ENCODE measurements around the gene CTIF.

The CTIF gene

DNA sequence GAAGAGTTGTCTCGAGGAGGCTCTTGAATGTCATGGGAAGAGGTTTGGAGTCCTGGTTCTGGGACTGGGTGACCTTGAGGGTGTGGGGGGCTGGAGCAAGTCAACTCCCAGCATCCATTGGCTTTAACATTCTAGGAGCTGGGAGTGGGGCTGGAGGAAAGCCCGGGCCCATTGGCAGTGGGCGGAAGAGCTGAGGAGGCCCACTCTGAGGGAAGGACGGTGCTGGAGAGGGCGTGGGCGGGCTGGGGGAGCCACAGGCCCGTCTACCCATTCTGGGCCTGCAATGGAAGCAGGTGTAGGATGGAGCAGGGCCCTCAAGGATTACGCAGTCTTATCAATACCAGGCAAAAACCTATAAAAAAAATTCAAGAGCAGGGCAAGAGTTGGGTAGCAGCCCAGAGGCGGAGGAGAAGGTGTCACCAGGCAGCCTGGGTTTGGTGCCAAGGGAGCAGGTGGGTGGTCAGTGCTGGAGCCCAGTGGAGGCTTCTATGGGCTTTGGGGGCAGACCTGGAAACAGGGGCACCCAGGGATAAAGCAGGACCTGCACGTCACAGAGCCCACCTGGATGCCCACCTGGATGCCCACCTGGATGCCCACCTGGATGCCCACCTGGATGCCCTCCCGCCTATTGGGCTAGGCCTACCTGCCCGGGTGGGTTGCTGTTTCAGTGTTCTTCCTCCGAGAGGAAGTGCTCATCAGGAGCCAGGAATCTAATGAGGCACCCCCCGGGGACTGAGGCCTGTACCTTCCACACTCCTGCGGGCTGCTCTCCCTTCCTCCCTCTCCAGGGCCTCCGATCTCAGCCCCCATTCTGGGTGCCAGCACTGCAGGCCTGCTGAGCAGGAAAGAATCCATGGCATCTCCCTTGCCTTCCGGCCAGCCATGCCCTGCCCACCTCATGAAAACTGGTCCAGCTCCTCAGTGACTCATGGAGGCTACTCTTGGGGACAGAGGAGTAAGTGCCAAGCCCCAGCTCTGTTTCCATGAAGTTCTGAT lies 71.3 kb downstream of the CTIF start:
- Mint-ChIP-seq H3K27ac (no peak overlapping the region), H3K4me1 (no peaks in the 10 kb centered on the region), H3K4me3 (no peak overlapping the region), H3K36me3 (no peaks in the 10 kb centered on the region), H3K9me3 (no peaks in the 10 kb centered on the region)
- DNase-seq (ENCODE audit: low spot score in 2 of 2) (no peak), ATAC-seq (no peak)

DNA sequence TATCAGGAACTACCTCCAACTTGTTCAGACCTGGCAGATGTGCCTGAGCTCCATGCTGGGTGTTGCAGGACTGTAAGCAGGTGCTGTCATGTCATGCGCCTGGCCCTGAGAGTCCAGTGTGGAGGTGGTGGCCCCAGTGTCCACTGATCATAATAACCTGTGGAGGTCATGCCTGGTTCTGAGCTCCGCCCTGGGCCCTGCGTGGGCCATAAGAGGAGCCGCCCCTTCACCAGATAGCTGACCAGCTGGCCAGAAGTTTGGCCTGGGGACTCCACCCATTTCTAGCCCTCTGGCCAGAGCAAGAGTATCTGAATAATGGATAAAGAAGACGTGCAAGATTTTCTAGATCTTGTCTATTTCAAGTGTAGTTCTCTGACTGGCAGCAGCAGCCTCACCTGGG lies 72.4 kb downstream of the CTIF start:
- Mint-ChIP-seq H3K27ac (no peak overlapping the region), H3K36me3 (no peaks in the 10 kb centered on the region), H3K9me3 (no peaks in the 10 kb centered on the region), H3K4me3 (no peak overlapping the region), H3K4me1 (no peaks in the 10 kb centered on the region)
- DNase-seq (ENCODE audit: low spot score in 2 of 2) (no peak), ATAC-seq (no peak)

DNA sequence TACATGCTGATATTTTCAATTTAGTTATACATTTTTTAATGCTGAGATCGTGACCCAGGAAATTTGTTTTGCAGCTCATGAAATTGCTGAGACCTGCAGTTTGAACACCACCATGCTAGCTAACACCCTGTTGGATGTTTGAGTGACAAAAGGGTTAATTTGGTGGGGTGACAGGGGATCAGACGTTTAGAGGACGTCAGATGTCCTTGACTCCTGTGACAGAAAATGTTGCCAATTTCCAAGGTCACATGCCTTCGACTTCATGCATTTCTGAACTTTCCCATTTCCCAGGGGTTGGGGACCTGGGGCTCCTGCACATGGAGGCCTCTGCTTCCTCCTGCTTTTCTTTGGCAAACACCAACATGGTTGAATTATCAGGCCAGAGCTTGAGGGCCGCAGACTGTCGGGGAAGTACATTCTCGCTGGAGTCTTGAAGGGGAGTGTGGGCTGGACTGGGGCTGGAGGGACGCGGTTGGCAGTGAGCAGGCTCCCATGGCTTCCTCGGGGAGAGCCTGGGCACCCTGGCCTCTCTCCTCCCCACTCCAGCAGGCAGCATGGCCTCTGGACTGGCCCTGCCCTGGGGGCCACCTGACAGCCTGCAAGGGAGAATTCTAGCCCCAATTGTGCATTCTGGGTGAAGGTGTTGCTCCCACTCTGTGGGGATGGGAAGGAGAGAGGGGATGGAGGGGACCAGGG lies 73.1 kb downstream of the CTIF start:
- DNase-seq (ENCODE audit: low spot score in 2 of 2) (no peak), ATAC-seq (no peak)
- Mint-ChIP-seq H3K27ac (no peak overlapping the region), H3K9me3 (no peaks in the 10 kb centered on the region), H3K4me1 (no peaks in the 10 kb centered on the region), H3K36me3 (no peaks in the 10 kb centered on the region), H3K4me3 (no peak overlapping the region)

DNA sequence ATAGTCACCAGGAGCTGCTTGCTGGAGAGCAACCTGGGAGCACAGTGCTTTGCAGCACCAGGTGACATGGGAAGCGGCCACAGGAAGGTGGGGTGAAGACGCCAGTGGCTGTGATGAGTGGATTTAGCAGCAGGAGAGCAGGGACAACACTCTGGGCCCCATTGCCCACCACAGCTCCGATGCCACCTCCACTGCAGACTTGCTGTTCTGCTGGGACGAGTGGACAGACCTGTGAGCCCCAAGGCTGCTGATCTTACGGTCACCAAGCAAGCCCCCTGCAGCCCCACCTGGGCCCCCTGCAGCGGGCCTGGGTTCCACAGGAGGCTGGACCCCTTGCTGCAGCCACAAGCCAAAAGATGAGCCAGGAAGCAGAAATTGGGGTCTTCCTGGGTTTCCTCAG lies 73.7 kb downstream of the CTIF start:
- Mint-ChIP-seq H3K4me3 (no peak overlapping the region), H3K36me3 (no peaks in the 10 kb centered on the region), H3K4me1 (no peaks in the 10 kb centered on the region), H3K27ac (no peak overlapping the region), H3K9me3 (no peaks in the 10 kb centered on the region)
- DNase-seq (ENCODE audit: low spot score in 2 of 2) (no peak), ATAC-seq (no peak)

DNA sequence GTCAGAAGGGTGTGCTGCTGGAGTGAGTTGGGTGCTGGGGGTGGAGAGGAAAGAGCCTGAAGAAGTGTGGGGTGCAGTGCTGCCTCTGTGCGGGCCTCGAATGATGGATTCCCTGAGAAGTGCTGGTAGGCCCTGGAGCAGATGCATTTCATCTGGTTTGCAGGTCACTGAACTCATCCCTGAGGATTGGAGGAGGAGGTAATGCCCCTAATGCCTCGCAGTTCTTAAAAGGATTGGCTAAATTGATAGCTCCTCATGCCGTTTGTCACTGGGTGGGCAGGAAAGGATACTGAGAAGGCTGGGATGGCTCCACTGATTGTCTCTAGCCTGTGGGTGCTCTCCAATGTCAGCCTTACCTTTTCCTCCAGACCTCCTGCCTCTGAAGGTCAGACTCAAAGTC lies 74.1 kb downstream of the CTIF start:
- Mint-ChIP-seq H3K4me1 (no peaks in the 10 kb centered on the region), H3K9me3 (no peaks in the 10 kb centered on the region), H3K27ac (no peak overlapping the region), H3K36me3 (no peaks in the 10 kb centered on the region), H3K4me3 (no peak overlapping the region)
- ATAC-seq (no peak), DNase-seq (ENCODE audit: low spot score in 2 of 2) (no peak)

DNA sequence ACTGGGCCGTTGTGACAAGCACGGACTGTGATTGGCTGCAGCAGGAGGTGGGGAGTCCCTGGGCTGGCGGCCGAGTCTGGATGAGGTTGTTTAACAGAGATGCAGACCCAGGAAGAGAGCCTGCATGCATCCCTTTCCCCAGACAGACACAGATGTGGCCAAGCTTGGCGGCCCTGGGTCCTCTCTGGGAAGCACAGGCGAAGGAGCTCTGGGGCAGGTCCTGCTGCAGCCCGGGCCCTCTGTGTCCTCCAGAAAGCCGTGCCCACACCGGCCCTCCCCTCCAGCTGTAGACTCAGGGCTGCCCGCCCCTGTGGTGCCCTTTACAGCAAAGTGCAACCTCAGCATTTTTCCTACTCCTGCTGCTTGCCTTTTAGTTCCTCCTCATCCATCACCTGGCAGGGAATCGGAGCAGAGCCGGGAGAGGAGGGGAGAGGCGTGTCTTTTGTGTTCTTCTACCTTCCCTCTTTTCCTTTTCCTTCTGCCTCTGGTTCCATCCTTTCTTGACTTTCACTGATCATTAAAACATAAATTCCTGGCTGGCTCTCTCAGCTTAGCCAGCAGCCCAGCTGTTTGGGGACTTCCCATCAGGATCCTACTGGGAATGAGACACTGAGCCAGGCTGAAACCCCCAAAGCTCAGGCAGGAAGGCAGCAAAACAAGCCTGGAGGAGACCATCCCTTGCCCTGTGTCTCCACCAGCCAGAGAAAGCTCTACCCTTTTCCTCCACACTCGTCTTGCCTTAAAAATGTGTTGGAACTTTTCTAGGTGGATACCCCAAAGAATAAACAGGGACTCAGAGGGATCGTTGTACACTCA lies 75.0 kb downstream of the CTIF start:
- DNase-seq (ENCODE audit: low spot score in 2 of 2) (no peak), ATAC-seq (no peak)
- Mint-ChIP-seq H3K9me3 (no peaks in the 10 kb centered on the region), H3K36me3 (no peaks in the 10 kb centered on the region), H3K27ac (no peak overlapping the region), H3K4me1 (no peaks in the 10 kb centered on the region), H3K4me3 (no peak overlapping the region)

DNA sequence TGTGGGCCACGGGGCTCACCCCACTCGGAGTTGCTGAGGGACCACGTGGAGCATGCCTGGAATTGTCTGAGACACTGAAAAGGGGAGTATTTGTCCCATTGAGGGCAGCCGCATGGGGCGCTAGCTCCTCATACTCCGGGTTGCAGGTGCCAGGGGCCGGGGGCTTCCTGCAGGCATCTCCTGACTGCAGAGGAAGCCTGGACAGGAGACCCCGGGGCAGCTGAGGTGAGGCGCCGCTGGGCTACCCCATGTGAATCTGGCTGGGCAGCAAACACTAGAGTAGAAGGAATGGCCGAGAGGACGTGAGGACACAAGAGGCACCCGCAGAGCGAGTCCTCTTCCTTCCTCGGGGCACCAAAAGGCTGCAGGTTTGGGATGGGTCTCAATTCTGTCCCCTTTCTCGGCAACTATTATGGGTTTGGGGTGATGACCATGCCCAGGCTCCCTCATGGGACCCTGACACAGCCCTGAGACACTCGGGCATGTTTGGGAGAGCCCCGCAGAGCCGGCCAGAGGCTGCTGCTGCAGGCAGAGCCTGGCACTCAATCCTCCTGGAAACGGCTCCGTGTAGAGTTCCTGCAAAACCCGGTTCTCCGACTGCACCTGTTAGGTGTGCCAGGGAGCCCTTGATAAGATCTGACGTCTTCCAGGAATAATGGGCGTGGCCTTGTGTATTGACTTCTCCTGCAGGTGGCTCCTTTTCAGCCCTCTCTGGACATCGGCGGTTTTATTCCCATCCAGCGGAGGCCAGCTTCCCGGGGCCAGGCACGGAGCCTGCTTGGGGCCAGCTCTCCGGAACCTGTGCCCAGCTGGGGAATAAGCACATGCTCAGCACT lies 77.0 kb downstream of the CTIF start:
- ATAC-seq (no peak), DNase-seq (ENCODE audit: low spot score in 2 of 2) (no peak)
- H3K4me3 Mint-ChIP-seq = no peak overlapping the region
- no peaks in the 10 kb centered on the region for H3K36me3 Mint-ChIP-seq
- H3K27ac Mint-ChIP-seq = no peak overlapping the region
- H3K9me3 Mint-ChIP-seq = no peaks in the 10 kb centered on the region
- no peaks in the 10 kb centered on the region for H3K4me1 Mint-ChIP-seq

DNA sequence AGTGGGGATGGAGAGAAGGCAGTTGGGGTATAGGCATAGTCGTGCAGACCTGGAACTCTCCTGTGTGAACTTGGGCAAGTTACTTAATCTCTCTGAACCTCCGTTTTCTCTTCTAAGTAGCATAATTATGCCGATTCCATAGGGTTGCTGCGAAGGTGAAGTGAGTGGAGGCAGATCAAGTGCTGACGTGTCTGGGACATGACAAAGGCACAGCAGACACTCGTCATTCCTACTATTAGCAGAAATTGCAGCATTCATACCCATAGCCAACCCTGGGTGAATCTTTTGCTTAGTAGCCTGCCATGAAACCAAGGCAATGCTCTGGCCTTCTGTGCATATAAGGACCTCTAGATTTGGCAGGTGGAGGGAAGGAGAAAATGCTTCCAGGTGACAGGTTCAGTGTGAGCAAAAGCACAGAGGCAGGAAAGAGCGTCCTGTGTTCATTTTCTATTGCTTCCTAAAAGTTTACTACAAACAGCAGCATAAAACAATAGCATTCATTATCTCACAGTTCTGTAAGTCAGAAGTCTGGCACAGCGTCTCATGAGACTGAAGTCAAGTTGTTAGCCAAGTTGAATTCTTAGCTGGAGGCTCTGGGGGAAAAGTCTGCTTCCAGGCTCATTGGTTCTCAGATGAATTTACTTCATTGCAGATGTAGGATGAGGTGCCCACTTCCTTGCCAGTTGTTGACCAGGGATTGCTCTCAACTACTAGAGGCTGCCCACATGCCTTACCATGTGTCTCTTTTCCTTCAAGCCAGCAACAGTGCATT lies 77.8 kb downstream of the CTIF start:
- Mint-ChIP-seq H3K4me3 (no peak overlapping the region), H3K36me3 (no peaks in the 10 kb centered on the region), H3K9me3 (no peaks in the 10 kb centered on the region), H3K27ac (no peak overlapping the region), H3K4me1 (peaks cover 3% of the 10 kb centered on the region)
- no peak for DNase-seq (ENCODE audit: low spot score in 2 of 2)
- ATAC-seq = no peak

DNA sequence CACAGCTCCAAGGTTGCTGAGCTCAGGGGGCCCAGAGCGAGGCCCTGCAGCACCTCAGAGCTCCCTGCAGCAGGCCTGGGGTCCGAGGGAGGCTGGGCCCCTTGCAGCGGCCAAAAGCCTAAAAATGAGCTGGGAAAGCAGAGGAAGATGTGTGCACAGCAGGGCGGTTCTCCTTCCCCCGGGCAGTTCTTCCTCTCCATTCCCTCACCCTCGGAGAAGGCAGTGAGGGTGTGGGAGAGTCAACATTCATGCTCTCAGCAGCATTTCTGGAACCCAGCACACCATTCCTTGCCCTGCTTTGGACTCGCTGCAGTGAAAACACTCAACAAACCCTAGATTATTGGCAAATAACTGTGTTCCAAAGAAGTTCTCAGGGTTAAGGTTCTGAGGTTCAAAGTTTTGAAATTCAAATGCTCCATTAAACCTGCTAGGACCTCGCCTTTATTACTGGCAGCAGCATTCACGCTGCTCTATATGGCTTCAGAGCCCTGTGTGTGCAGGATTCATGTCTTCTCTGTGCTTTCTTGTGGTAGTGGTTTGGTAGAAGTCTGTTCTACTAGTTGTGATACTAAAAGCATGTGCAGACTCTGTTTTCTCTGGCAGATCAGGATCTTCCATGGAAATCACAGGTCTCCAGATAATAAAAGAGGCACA lies 79.1 kb downstream of the CTIF start:
- ATAC-seq (no peak), DNase-seq (ENCODE audit: low spot score in 2 of 2) (no peak)
- Mint-ChIP-seq H3K9me3 (no peaks in the 10 kb centered on the region), H3K27ac (no peak overlapping the region), H3K36me3 (no peaks in the 10 kb centered on the region), H3K4me3 (no peak overlapping the region), H3K4me1 (peaks cover 9% of the 10 kb centered on the region)

DNA sequence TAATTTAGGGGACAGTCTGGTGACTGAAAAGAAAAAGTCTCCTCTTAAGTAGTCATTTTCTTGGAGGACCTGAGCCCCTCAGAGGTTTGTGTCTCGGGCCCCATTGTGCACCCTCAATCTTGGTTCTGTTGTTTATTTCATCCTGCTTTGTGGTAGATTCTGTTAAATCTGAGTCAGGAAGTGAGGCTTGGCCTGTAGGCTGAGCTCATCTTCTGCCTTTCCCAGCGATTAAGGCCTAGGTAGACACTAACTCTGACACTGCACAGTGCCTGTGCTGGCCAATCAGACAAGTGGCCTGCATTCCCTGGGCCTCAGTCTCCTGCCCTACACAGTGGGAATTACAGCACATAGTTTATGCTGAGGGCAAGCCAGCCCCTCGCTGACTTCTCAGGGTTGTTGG lies 80.2 kb downstream of the CTIF start:
- DNase-seq (ENCODE audit: low spot score in 2 of 2) (no peak), ATAC-seq (no peak)
- Mint-ChIP-seq H3K9me3 (no peaks in the 10 kb centered on the region), H3K27ac (no peak overlapping the region), H3K4me1 (peaks cover 9% of the 10 kb centered on the region), H3K36me3 (no peaks in the 10 kb centered on the region), H3K4me3 (no peak overlapping the region)

DNA sequence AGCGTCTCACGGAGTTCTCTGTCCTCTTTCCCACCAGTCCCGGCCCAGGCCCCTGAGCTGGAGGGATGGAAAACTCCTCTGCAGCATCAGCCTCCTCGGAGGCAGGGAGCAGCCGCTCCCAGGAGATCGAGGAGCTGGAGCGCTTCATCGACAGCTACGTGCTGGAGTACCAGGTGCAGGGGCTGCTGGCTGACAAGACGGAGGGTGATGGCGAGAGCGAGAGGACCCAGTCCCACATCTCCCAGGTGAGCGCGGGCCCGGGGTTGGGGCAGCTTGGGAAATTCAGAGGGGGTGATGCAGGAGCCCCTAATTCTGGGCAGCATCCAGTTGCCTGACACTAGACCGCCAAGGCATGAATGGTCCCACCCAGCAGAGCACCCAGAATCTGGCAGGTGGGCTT lies 80.7 kb downstream of the CTIF start:
- no peaks in the 10 kb centered on the region for H3K9me3 Mint-ChIP-seq
- peaks cover 9% of the 10 kb centered on the region for H3K4me1 Mint-ChIP-seq

DNA sequence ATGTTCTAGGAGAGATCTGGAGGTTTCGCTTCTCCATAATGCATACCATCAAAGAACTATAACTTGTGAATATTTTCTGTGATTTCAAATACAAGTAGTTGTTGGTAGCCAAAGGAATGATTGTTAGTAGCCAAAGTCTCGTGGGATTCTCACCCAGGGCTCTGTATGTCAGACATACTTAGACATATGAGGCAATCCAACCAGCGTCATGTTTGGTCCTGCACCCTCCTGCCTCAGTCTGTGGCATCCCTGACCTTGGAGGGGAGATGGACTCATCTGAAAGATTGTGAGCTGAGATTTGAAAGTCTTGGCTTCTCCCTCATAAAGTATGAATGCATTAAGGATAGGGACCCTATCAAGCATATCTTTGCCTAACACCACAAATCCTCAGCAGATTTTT lies 81.2 kb downstream of the CTIF start:
- no peak for DNase-seq (ENCODE audit: low spot score in 2 of 2)
- Mint-ChIP-seq H3K27ac (no peak overlapping the region), H3K9me3 (no peaks in the 10 kb centered on the region)

More for the DNA sequence above, 80.7 kb downstream of the CTIF start:
- Mint-ChIP-seq H3K36me3 (no peaks in the 10 kb centered on the region), H3K27ac (no peak overlapping the region), H3K4me3 (no peak overlapping the region)
- DNase-seq (ENCODE audit: low spot score in 2 of 2) (no peak), ATAC-seq (no peak)

DNA sequence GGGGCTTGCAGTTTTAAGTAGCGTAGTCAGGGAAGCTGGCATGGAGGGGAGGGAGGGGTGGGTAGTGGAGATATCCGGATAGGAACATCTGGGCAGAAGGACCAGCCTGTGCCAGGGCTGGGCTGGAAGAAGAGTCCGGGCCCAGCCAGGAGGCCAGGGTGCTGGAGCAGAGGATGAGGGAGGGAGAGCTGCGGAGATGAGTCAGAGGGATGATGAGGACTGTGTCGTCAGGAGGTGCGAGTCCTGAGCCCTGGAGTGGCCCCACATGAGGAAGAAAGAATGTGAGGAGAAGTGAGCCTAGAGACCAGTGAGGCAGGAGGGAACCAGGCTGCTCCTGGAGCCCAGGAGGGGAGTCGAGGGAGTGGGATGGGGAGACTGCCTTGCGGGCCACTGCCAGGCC lies 82.4 kb downstream of the CTIF start:
- H3K4me3 Mint-ChIP-seq = no peak overlapping the region
- no peak overlapping the region for H3K27ac Mint-ChIP-seq
- no peaks in the 10 kb centered on the region for H3K36me3 Mint-ChIP-seq
- DNase-seq (ENCODE audit: low spot score in 2 of 2) (no peak), ATAC-seq (no peak)
- H3K9me3 Mint-ChIP-seq = no peaks in the 10 kb centered on the region
- H3K4me1 Mint-ChIP-seq = peaks cover 9% of the 10 kb centered on the region

More for the DNA sequence above, 81.2 kb downstream of the CTIF start:
- Mint-ChIP-seq H3K4me3 (no peak overlapping the region), H3K36me3 (no peaks in the 10 kb centered on the region), H3K4me1 (peaks cover 9% of the 10 kb centered on the region)
- ATAC-seq = no peak
